ENCODE data around the gene DSCAML1. TPM values are rescaled to one million over a fixed set of nuclear protein-coding genes. Genes with fewer than 3 reads are reported as not detected.

The DSCAML1 gene
- total and polyA plus RNA-seq, 2 of the 8 experiments (the other 6 are each of a cell fraction or from before 2014, with no cell fraction given) = 0.19 to 0.24 TPM

DNA sequence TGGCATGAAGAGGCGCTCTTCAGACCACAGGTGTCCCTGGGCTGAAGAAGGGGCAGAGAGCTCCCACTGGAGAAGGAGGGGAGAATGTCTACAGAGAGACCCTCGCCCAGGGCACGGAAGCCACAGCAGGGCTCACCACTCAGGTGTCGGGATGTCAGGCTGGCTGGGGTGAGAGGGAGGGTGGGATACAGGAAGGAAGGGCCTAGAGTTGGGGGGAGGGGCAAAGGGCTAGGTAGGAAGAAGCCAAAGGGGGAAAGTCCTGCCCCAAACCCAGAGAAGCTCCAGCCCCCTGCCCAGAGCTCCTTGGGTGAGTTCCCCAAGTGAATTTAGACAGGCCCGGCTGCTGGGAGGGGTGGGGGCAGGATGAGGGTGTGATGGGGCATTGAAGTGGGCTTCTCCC, 237.3 kb downstream of the DSCAML1 start:
- Histone ChIP-seq H3K79me2 (ENCODE audit: control insufficient read depth in 1 of 2, insufficient read depth in 2 of 2, low read length in 2 of 2) (no peaks in the 10 kb centered on the region), H2AFZ (ENCODE audit: low read length) (no peak overlapping the region), H3K9me3 (ENCODE audit: insufficient read depth in 2 of 2, low read depth in 1 of 2, low read length in 1 of 2) (no peaks in the 10 kb centered on the region), H3K4me1 (replicated peaks in 1 of 4; ENCODE audit: control insufficient read depth in 3 of 4, insufficient read depth in 4 of 4, low read length in 3 of 4) (peaks cover 2 to 6% (median 3%) of the 10 kb centered on the region in 4 experiments; a peak in 5 of 7 replicates), H2AK5ac (ENCODE audit: low read depth, low read length) (no peak overlapping the region), H3K9ac (replicated peaks in 1 of 4; ENCODE audit: extremely low read depth in 1 of 4, low read depth in 3 of 4, low read length in 3 of 4) (no peak overlapping the region), H4K5ac (ENCODE audit: insufficient read length, low read depth, low read length) (no peak overlapping the region), H3K14ac (ENCODE audit: insufficient read length) (no peak overlapping the region), H3K23me2 (ENCODE audit: low read depth, low read length) (no peaks in the 10 kb centered on the region), H3K79me1 (ENCODE audit: low read depth, low read length) (no peaks in the 10 kb centered on the region), H3K18ac (ENCODE audit: extremely low read depth, low read length) (no peak overlapping the region; the same call in 1 of the 2 replicates), H2BK15ac (ENCODE audit: low read length) (peak overlapping the region; percentile 72), H2BK120ac (replicated peaks; ENCODE audit: low read depth, low read length) (no peak overlapping the region), H3K4me3 (ENCODE audit: extremely low read depth in 1 of 4, insufficient read depth in 2 of 4, low read depth in 3 of 4, low read length in 4 of 4) (no peak overlapping the region), H2BK20ac (ENCODE audit: low read length) (peak overlapping the region; percentile 80; the same call in 1 of the 2 replicates), H4K8ac (ENCODE audit: extremely low read depth, insufficient read depth, low read length) (no peak overlapping the region), H2BK5ac (ENCODE audit: low read depth, low read length) (no peak overlapping the region), H3K4ac (replicated peaks; ENCODE audit: insufficient read length, low read depth, low read length) (no peak overlapping the region), H3K27me3 (replicated peaks in 1 of 4; ENCODE audit: control insufficient read depth in 3 of 4, extremely low read depth in 1 of 4, insufficient read depth in 3 of 4, low read length in 3 of 4) (no peaks in the 10 kb centered on the region), H3K27ac (ENCODE audit: low read depth, low read length) (no peak overlapping the region), H3K4me2 (ENCODE audit: insufficient read depth in 1 of 2, low read depth in 2 of 2, low read length in 2 of 2) (no peak overlapping the region), H3K23ac (ENCODE audit: insufficient read length) (no peak overlapping the region), H4K91ac (replicated peaks; ENCODE audit: insufficient read length, low read length) (peak overlapping the region; percentile 16), H2BK12ac (ENCODE audit: low read depth, low read length) (0 out of 2 replicates have a peak overlapping the region, but pooled peaks have one; percentile 27), H4K20me1 (replicated peaks in 1 of 2; ENCODE audit: control insufficient read depth in 1 of 2, insufficient read depth in 2 of 2, low read length in 2 of 2) (no peaks in the 10 kb centered on the region), H3K56ac (replicated peaks; ENCODE audit: insufficient read length, low read depth, low read length) (no peak overlapping the region), H3K36me3 (ENCODE audit: control insufficient read depth in 2 of 4, insufficient read depth in 4 of 4, low read length in 3 of 4) (no peaks in the 10 kb centered on the region)
- no peak for FAIRE-seq
- POLR2A ChIA-PET (ENCODE audit: partially characterized antibody) = no interaction called here
- CTCF ChIA-PET (ENCODE audit: partially characterized antibody) = interaction anchor here (0.8 to 1.6 kb wide), 5 partner anchors 18 to 283 kb away, joined by 3 to 6 read pairs (median 3); no protein-coding TSS in a partner anchor
- DNase-seq (ENCODE audit: low read depth in 1 of 2, low spot score in 2 of 2) = no peak
- WGBS, 2 experiments (ENCODE audit: extremely low coverage in 1 of 2, insufficient coverage in 1 of 2, insufficient read length in 1 of 2, insufficient replicate concordance in 2 of 2, low coverage in 1 of 2, low lambda C conversion rate in 2 of 2, missing lambda C conversion rate in 1 of 2) = 81% methylated on average over 5 of the region's 5 CpGs; no CpG with 5 or more reads in 1 of the 2 experiments
- TF ChIP-seq TAF1 (IDR thresholded peaks at IDR 0.05; ENCODE audit: low read depth, low read length) = no peak
- TF ChIP-seq ASH2L (IDR thresholded peaks at IDR 0.05; ENCODE audit: low read length) = no peak
- TF ChIP-seq SP1 (IDR thresholded peaks at IDR 0.05; ENCODE audit: low read depth, low read length) = no peak
- TF ChIP-seq RNF2 (IDR thresholded peaks at IDR 0.05; ENCODE audit: borderline replicate concordance, low read depth, low read length, missing control alignments, poor library complexity, severe bottlenecking) = no peak
- no peak for TF ChIP-seq MAX (IDR thresholded peaks at IDR 0.05)
- no peak for TF ChIP-seq EGR1 (IDR thresholded peaks at IDR 0.05; ENCODE audit: borderline replicate concordance, low read depth, low read length)
- no peak for TF ChIP-seq PHF8 (conservative IDR thresholded peaks at IDR 0.05; ENCODE audit: low read depth, low read length)
- TF ChIP-seq GABPA (IDR thresholded peaks at IDR 0.05; ENCODE audit: borderline replicate concordance, insufficient read depth, low read length) = no peak
- no peak for TF ChIP-seq TCF12 (IDR thresholded peaks at IDR 0.05; ENCODE audit: low read depth, low read length)

All from H1 (cell line).